Stimulated activated CD4-positive, alpha-beta T cell treated with anti-CD3 and anti-CD28 coated beads, Interleukin-12 subunit alpha, Interleukin-12 subunit beta, amount 100 ng/mL, for 48 hours (primary cell): ENCODE data around the gene WNK1.
A peak's percentile ranks its signal among the peaks of the same experiment; 100 is the strongest.

Source experiments
- DNase-seq, 3 donors: peaks; one replicate each; pipeline ENCODE4 v3.0.0-alpha.2; 2020; ENCODE audit warnings: low read depth in 2 of 3, low spot score in 1 of 3

The WNK1 gene

GRCh38 chr12:944211-944610, 191.8 kb downstream of the WNK1 start:
- no peak for DNase-seq

- DNase-seq = no peak
These were observed 193.8 kb downstream of the WNK1 start for GRCh38 chr12:946212-946611.

- no peak for DNase-seq
These were observed 194.3 kb downstream of the WNK1 start for GRCh38 chr12:946631-947030.

GRCh38 chr12:948238-948637, 195.9 kb downstream of the WNK1 start:
- no peak for DNase-seq

GRCh38 chr12:949453-950191, 197.2 kb downstream of the WNK1 start, which contains the start of gene RAD52:
RAD52 (minus strand) TSS chr12:949694; CDS start chr12:933058, 16,636 bp downstream.
- DNase-seq = peak; percentile 94 to 98 (median 96)

GRCh38 chr12:951176-951575, 198.8 kb downstream of the WNK1 start:
- DNase-seq = no peak

GRCh38 chr12:953776-954175, 201.4 kb downstream of the WNK1 start:
- peak in 2 of 3 donors; percentile 4 to 5 for DNase-seq

- no peak for DNase-seq
These were observed 202.4 kb downstream of the WNK1 start for GRCh38 chr12:954741-955140.

GRCh38 chr12:955939-956338, 203.6 kb downstream of the WNK1 start:
- DNase-seq = no peak

- DNase-seq = no peak
These were observed 206.3 kb downstream of the WNK1 start for GRCh38 chr12:958588-959123.
